HepG2 (cell line): ENCODE results near the gene CISD2.

Experiments
- CTCF ChIP-seq: sonication (generic); formaldehyde crosslinking; IDR thresholded peaks from 2 replicates; pipeline ENCODE4 v1.5.0; 2020; ENCODE audit warnings: mild to moderate bottlenecking, missing genetic modification reagents, moderate library complexity
- ETV5 ChIP-seq: IDR thresholded peaks from 2 replicates; pipeline ENCODE4 v1.6.1; 2018; ENCODE audit warnings: missing biosample characterization, missing genetic modification reagents, inconsistent platforms, borderline replicate concordance
- EZH2 ChIP-seq: conservative IDR thresholded peaks from 2 replicates; pipeline ENCODE4 v1.6.1; 2012; ENCODE audit warnings: mild to moderate bottlenecking, low read depth, low read length, moderate library complexity
- GABPA ChIP-seq, 2 experiments: IDR thresholded peaks; 2 replicates each; pipeline ENCODE4 v1.6.1; 2011 to 2016; ENCODE audit warnings: low read depth in 2 of 2, low read length in 1 of 2, missing biosample characterization in 1 of 2, missing genetic modification characterization in 1 of 2
- KLF9 ChIP-seq: IDR thresholded peaks from 2 replicates; pipeline ENCODE4 v1.6.1; 2016; ENCODE audit warnings: low read depth
- MAFF ChIP-seq: IDR thresholded peaks from 2 replicates; pipeline ENCODE4 v1.6.1; 2011; ENCODE audit warnings: low read depth, low read length, improper control_type of control experiment
- NPAS2 ChIP-seq: sonication (generic); formaldehyde crosslinking; IDR thresholded peaks from 2 replicates; pipeline ENCODE4 v1.8.0; 2022; ENCODE audit warnings: mild to moderate bottlenecking, missing genetic modification reagents, borderline replicate concordance
- ZNF431 ChIP-seq: sonication (generic); formaldehyde crosslinking; IDR thresholded peaks from 2 replicates; pipeline ENCODE4 v1.9.0; 2022; ENCODE audit warnings: missing genetic modification reagents, low read depth, mild to moderate bottlenecking, borderline replicate concordance
- TF ChIP-seq, protein P1 (sequence below): sonication (generic); formaldehyde crosslinking; IDR thresholded peaks from 2 replicates; pipeline ENCODE4 v1.4.0; 2020; ENCODE audit warnings: missing genetic modification reagents
- TF ChIP-seq, protein P2 (sequence below): sonication (generic); formaldehyde crosslinking; IDR thresholded peaks from 2 replicates; pipeline ENCODE4 v1.4.0; 2020; ENCODE audit warnings: low read depth, missing genetic modification reagents

- TF ChIP-seq NPAS2 (CRISPR knock-in tag) (no peak), MAFF (no peak), EZH2 (no peak), ETV5 (CRISPR knock-in tag) (no peak), GABPA (IDR thresholded peaks at IDR 0.05; ENCODE audit: low read depth, low read length) (no peak), GABPA (CRISPR knock-in tag; IDR thresholded peaks at IDR 0.05; ENCODE audit: low read depth) (no peak), ZNF431 (CRISPR knock-in tag) (no peak), CTCF (no peak), KLF9 (no peak)
- TF ChIP-seq, protein P1, sequence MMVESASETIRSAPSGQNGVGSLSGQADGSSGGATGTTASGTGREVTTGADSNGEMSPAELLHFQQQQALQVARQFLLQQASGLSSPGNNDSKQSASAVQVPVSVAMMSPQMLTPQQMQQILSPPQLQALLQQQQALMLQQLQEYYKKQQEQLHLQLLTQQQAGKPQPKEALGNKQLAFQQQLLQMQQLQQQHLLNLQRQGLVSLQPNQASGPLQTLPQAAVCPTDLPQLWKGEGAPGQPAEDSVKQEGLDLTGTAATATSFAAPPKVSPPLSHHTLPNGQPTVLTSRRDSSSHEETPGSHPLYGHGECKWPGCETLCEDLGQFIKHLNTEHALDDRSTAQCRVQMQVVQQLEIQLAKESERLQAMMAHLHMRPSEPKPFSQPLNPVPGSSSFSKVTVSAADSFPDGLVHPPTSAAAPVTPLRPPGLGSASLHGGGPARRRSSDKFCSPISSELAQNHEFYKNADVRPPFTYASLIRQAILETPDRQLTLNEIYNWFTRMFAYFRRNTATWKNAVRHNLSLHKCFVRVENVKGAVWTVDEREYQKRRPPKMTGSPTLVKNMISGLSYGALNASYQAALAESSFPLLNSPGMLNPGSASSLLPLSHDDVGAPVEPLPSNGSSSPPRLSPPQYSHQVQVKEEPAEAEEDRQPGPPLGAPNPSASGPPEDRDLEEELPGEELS (CRISPR knock-in tag) = no peak
- TF ChIP-seq, protein P2, sequence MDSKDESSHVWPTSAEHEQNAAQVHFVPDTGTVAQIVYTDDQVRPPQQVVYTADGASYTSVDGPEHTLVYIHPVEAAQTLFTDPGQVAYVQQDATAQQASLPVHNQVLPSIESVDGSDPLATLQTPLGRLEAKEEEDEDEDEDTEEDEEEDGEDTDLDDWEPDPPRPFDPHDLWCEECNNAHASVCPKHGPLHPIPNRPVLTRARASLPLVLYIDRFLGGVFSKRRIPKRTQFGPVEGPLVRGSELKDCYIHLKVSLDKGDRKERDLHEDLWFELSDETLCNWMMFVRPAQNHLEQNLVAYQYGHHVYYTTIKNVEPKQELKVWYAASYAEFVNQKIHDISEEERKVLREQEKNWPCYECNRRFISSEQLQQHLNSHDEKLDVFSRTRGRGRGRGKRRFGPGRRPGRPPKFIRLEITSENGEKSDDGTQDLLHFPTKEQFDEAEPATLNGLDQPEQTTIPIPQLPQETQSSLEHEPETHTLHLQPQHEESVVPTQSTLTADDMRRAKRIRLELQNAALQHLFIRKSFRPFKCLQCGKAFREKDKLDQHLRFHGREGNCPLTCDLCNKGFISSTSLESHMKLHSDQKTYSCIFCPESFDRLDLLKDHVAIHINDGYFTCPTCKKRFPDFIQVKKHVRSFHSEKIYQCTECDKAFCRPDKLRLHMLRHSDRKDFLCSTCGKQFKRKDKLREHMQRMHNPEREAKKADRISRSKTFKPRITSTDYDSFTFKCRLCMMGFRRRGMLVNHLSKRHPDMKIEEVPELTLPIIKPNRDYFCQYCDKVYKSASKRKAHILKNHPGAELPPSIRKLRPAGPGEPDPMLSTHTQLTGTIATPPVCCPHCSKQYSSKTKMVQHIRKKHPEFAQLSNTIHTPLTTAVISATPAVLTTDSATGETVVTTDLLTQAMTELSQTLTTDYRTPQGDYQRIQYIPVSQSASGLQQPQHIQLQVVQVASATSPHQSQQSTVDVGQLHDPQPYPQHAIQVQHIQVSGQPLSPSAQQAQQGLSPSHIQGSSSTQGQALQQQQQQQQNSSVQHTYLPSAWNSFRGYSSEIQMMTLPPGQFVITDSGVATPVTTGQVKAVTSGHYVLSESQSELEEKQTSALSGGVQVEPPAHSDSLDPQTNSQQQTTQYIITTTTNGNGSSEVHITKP (CRISPR knock-in tag) = no peak
These were observed 36.1 kb upstream of the CISD2 start for GRCh38 chr4:102832667-102833066.
